ENCODE results near the gene TMCC3.
A peak's percentile ranks its signal among the peaks of the same experiment; 100 is the strongest.
"Not testable (repeated sequence)": the region's sequence is repeated elsewhere in the genome, so short reads cannot be mapped to it uniquely, and the experiment has no call there.

TMCC3 gene, protein sequence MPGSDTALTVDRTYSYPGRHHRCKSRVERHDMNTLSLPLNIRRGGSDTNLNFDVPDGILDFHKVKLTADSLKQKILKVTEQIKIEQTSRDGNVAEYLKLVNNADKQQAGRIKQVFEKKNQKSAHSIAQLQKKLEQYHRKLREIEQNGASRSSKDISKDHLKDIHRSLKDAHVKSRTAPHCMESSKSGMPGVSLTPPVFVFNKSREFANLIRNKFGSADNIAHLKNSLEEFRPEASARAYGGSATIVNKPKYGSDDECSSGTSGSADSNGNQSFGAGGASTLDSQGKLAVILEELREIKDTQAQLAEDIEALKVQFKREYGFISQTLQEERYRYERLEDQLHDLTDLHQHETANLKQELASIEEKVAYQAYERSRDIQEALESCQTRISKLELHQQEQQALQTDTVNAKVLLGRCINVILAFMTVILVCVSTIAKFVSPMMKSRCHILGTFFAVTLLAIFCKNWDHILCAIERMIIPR

DNA sequence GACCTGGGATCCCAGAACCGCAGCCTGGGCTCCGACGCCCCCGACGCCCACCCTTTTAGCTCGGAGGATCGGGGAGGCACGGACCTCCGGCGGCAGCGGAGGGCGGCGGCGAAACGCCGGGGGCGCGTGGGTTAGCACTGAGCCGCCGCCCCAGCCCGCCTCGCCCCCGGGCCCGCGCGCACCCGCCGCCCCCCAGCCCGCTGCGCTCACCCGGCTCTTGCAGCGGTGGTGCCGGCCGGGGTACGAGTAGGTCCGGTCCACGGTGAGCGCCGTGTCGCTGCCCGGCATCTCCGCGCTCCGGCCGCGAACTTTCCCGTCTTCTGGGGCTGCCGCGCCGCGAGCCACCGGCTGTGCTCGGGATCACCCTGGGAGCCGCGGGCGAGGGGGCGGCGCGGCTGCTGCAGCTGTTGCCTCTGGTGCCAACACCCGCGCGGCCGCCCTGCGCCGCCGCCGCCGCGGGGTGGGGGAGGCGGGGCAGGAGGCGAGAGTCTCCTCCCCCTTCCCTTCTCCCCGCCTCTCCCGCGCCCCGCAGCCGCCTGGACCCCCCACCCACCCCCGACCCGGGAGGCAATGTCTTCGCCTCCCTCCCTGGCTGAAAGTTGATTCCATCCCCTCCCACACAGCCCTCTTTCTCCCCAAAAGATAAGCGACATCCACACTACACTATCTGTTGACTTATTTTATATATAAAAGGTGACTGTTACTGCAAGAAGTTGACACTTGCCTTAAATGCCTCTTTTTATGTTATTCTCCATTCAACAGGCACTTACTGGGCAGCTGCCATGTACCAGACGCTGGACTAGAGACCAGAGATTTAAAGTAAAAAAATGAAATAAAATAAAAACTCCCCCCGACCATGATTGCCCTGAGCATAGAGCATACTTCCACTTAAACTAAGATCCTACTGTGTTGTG, at the start of gene TMCC3:
Gene TMCC3 (minus strand): TSS at position 415 of the 914 bp plus-strand sequence. CDS start 127 bp downstream, at position 288.
- DNase-seq, result peak; percentile 68

DNA sequence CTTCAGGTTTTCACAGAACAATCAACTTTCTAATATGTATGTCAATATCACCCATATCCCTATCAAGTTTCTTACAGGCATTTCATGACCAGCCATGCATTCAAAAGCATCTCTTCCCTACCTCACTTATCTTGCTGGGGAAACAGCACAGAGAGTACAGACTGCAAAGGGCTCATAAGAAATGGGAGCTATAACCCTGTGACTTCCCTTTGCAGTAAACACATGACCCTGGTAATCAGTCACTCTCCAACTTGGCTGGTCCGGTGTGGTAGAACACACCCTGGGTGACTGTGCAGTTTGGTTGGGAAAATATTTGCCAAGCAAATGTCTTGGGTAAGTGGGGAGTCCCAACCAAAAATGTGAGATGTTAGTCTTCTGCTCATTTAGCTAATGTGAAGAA, 49.4 kb upstream of the TMCC3 start:
- no peak for DNase-seq

DNA sequence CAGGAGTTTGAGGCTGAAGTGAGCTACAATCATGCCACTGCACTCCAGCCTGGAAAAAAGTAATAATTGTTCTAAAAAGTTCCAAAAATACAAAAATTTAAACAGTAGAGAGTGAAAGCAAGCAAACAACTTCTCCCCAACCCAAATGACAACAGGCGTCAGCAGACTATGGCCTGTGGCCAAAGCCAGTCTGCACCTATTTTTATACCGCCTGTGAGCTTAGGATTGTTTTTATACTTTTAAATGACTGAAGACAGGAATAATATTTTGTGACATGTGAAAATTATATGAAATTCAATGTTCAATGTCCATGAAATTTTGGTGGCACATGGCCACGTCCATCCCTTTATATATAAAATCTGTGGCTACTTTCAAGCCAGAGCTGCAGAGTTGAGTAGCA, 48.2 kb upstream of the TMCC3 start:
- no peak for DNase-seq

DNA sequence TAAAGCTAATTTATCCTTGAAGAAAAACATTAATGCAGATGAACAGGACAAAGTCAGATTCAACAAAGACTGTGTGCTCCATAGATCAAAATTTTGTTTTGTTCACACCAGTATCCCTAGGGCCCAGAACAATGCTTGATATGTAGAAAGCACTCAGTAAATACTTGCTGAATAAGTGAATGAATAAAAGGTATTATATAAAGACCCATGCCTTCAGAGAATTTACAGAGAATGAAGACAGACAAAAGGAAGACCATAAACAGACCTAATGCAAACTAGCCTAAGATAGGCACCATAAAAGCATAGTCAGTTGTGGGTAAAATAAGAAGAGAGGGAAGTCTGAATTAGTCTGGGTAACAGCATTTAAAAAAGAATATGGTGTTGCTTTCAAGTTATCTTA, 47.3 kb upstream of the TMCC3 start:
- DNase-seq, result no peak

DNA sequence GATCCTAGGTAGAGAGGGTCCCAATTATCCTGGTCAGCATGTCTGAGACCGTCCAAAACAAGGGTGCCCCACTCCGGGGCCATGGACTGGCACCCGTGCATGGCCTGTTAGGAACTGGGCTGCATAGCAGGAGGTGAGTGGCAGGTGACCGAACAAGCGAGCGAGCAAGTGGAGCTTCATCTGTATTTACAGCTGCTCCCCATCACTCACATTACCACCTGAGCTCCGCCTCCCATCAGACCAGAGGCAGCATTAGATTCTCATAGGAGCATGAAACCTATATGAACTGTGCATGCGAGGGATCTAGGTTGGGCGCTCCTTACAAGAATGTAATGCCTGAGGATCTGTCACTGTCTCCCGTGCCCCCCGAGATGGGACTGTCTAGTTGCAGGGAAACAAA, 44.4 kb upstream of the TMCC3 start:
- no peak for DNase-seq

DNA sequence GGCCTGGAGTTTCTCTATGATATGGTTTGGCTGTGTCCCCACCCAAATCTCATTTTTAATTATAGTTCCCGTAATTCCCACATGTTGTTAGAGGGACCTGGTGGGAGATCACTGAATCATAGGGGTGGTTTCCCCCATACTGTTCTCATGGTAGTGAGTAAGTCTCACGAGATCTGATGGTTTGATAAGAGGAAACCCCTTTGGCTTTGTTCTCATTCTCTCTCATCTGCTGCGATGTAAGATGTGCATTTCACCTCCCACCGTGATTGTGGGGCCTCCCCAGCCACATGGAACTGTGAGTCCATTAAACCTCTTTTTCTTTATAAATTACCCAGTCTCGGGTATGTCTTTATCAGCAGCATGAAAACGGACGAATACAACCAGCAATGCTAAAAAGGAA, 42.5 kb upstream of the TMCC3 start:
- not testable (repeated sequence) for DNase-seq

DNA sequence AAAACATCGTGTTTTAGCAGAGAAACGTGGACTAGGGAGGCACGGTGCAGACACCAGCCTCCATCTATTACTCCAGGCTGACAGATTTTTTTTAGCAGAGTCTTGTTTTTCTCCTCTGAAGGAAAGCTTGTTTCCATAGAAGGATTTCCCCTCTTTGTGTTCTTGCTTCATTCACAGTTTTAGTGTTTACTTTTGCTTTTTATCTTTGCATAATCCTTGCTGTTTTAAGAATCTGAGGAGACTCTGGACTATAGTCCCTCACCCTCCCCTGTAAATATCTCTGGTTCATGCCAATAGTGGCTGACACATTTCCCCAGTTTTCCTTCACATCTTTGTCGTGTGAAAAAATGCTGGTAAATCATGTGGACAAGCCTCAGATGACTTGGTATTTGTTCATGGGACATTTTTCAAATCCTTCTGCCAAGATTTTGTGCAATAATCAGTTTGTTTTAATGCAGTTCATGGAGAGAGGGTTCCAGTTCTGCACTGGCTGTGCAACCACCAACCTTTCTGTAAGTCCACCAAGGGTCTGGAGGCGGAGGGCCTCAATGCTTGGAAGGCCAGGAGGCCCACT, 39.9 kb upstream of the TMCC3 start:
- no peak for DNase-seq

DNA sequence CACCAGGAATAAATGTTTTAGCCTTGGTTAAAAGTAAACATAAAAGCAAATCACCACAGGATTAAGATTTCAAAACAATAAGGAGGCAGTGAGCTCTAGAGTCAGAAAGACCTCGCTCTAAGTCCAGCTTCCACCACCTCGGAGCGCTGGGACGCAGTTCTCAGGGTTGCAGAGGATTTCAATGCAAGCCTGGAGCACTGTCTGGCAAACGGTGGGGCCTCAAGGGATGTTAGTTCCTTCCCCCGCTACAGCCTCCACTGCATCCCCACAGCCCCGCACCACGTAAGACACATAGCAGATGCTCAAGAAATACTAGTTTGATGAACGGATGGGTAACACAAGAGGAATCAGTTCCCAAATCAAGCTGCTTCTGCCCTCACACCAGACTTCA, 39.3 kb upstream of the TMCC3 start:
- no peak for DNase-seq

DNA sequence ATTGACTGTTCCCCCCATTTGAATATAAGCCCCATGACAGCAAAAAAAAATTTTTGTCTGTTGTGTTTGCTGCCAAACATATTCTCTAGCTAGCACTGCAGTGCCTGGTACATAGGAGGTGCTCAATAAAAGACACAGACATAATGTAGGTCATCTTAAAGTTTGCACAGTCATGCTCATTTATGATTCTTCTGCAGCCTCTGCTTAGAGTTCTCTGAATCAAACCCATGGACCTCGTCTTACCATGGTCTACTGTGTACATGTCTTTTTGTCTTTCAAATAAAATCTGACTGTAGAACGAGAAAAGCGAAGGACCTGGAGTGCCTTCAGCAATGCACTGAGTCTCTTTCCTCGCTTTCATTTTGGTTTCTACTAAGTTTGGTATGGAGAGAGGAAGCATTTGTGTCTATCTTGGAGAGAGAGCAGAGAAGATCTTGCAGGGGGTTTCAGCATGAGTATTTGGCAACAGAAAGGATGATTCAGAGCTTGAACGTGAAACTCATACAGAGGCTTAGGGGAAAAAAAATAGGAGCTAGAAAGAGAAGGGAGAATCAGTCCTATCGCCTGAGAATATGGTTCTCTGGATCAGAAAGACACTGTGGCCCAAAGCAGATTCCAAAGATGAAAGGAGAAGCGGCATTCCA, 38.8 kb upstream of the TMCC3 start:
- DNase-seq, result no peak

DNA sequence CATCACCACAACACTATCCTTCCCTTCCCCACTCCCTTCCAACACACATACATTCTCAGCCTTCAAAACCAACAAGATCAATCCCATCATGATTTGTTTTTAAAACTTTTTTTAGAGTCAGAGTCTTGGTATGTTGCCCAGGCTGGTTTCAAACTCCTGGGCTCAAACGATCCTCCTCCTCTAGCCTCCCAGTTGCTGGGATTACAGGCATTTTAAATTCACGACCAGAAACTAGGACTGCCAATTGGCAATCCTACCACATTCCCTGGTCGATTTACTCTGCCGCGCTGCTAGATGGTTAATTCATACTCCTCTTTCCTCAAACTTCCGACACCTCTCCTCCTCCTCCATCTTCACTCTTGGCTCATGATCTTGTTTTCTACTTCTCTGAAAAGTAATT, 37.5 kb upstream of the TMCC3 start:
- DNase-seq, result no peak

DNA sequence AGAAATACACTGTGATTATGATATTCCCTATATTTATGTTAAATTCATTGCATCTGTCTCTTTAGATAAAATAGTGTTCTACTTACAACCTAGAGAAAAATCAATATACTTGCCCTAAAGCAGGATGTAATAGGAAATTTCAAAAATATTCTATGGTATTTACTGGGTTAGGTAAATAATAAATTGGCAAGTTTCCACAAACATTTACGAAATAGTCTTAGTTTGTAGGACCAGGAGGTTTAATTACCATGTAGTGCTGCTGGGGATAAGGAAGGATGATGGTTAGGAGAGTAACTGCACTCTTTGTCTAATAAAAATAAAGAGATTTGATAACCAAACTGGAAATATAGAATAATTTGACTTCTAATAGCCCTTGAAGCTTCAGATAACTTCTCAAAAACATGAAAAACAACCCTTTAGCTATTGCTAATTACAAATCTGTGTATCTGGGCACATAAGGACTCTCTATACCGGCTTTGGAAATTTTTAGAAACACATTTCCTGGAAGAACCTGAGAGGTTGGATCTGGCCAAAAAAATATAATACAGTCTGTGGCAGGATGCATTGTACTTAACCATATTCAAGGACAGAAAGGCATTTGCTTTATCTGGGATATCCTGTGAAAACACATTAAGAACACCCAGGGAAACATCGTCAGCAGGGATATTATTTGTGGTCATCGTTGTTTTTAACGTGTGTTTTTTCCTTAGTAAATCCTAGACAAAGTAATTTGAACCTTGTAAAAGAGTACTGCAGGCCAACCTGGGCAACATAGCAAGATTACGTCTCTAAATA, 36.7 kb upstream of the TMCC3 start:
- no peak for DNase-seq

DNA sequence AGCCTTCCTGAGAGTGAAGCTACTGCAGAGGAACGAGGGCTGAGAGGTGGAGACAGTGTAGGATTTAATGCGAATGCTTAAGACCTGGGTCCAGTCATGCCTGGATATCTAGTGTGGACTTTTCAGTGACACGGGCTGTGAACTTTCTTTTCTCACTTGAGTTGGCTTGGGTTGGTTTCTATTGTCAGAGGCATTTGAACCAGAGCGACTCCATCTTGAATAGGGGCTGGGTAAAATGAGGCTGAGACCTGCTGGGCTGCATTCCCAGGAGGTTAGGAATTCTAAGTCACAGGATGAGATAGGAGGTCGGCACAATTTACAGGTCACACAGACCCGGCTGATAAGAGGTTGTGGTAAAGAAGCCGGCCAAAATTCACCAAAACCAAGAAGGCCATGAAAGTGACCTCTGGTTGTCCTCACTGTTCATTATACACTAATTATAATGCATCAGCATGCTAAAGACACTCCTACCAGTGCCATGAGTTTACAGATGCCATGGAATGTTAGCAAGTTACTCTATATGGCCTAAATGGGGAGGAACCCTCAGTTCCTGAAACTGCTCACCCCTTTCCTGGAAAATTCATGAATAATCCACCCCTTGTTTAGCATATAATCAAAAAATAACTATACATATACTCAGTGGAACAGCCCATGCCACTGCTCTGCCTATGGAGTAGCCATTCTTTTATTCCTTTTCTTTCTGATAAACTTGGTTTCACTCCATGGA, 34.2 kb upstream of the TMCC3 start:
- DNase-seq, result no peak

DNA sequence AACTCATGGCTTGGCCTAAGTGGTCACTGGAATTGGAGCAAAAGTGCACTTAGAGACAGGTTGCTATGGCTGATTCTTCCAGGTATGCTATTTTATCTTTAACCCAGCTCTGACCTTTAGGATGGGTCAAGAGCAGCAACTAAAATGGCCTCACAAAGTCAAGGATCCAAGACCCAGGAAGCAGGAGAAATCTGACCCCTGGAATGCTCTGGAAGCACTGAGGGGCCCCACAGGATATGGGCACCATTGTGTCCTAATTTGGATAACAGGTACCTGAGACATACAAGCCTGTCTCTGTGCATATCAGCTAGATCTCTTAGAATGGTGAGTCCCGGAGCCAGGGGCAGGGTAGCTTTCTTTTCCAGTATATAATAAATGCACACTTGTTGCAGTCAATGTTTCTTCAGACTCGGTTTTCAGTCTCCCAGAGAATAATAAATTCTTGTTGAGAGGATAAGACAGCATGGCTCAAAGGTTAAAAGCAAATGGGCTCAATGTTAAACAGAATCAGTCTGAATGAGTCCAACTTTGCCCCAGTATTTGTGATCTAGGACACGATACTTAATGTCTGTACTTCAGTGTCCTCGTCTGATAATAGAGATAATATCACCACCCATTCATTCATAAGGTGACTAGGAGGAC, 29.3 kb upstream of the TMCC3 start:
- DNase-seq, result no peak

DNA sequence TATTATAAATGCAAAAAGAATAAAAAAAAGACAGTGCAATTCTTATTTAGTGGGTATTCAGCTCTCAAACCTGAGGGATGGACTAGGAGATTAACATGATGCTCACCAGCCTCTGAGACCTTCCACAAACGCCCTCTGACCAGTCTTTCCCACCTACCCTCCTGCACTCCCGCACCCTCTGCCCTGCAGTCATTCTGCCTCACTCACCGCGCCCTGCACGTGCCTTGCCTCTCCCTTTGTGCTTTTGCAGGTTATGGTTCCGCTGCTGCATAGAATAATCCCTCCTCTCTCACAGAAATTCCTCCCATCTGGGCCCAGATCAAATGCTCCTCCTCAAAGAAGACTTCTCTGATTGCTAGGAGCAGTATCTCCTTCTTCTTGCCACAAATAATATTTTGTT, 28.5 kb upstream of the TMCC3 start:
- DNase-seq, result no peak

DNA sequence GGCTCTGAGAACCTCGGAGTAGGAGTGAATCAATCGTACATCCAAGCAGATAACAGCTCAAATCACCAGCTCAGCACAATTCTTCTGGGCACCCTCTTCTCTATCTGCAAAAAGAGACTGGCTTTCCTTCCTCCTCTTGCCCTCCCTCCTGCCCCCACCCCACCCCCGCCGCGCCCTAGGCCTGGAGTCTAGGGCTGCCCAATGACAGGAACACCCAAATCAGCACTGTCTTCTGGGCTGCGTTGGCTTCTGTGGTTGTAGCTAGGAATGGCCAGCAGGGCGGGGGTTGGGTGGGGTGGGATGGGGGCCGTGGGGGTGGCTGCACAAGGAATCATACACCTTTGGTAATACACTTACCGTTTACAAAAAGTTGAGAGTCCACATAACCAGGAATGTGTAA, 28.0 kb upstream of the TMCC3 start:
- no peak for DNase-seq

DNA sequence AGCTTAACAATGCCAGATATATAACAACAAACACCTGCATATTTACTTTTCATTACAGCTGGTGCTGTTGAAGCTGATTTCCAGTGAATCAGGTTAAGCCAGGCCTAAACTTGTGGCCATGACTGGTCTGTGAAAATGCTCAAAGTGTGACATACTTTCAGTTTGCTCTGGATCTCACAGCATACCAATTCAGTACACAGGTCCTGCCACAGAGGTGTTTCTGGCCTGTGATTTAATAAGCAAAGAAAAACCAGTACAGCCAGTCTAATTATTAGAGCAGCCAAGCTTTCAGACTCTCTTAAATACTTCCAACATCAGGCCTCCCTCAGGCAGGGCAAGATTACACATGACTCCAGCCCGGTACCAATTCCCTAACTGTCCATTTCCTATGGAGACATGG, 27.4 kb upstream of the TMCC3 start:
- DNase-seq, result no peak

DNA sequence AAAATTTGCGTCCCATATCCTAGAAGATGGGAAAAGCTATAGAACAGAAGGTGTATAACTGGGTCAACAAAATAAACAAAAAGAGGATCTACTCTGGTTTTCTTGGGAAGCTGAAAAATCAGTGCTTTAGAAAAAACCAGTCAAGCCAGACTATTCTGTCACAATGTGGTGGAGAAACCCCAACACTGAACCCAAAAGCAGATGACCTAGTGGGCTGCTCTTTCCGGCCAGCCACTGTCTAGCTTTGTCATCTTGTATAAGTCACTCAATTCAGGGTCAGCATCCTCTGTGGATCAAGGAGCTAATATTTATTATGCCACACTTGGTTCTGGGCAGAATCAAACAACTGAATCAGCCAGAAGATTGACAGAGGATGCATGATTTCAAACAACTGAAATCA, 26.6 kb upstream of the TMCC3 start:
- no peak for DNase-seq

DNA sequence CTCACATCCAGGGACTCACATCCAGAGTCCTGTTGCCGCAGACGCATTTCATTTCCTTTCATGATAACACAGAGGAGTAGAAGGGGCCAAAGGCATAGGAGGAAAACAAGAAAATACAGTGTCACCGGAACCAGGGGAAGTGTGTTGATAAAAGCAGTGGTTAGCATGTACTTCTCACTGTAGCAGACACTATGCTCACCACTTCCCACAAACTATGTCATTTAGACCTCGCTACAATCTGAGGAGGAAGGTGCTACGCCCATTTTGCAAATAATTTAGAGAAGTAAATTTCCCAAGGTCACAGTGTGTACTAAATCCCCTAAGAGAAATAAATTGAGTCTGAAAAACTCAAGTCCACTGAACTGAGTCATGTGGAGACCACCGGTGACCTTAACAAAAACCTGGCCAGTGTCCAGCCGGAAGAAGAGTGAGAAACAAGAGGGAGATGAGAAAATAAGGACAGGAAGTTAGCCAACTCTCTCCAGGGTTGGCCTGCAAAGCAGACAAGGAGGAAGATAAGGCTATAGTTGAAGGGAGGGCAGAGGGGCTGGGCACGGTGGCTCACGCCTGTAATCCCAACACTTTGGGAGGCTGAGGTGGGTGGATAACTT, 25.8 kb upstream of the TMCC3 start:
- DNase-seq, result no peak

DNA sequence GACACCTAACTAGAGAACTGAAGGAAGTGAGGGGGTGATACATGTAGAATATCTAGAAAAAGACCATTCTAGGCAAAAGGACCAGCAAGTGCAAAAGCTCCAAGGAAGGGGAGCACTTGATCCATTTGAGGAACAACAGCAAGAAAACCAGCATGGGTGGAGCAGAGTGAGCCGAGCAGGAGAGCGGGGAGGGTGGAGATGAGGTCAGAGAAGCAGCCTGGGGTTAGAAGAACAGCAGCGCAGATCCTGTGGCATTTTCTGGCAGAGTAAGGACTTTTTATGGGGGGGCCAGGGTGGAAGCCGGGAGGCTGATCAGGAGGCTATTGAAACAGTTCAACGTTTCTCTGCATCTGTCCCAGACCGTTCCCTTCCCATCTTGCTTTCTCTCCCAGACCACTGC, 24.5 kb upstream of the TMCC3 start:
- DNase-seq, result no peak

DNA sequence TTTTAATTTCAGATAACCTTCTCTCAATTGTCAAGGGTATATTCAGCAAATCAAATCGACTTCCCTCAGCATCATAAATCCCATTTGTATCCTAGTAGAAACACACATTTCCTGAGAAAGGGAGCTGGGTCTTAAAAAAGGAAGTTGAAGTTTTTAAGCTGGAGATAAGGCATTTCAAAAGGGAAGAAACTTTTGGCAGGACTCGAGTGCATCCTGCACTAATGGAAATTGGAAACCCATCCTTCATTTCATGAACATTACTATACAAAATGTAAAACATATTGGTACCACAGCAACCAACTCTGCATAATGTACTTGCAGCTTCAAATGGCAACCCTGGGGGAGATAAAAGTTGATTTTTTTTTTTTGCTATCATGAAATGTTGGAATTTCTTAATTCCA, 23.7 kb upstream of the TMCC3 start:
- no peak for DNase-seq

DNA sequence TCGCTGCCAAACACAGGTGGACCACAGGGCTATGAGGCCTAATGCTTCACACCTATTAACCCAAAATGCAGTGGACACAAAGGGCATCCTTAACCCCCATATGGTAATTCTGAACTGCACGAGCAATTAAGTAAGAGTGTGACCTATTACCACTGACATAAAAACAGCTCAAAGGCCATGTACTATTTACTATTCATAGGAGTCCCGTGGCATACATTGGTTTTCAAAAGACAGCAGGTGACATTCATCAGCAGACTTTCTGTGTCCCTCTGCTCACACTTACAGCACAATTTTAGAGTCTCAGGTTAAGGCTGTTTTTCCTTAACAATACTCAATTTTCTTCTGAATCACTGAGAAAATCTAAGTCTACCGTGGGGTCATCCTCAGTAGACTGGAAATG, 23.1 kb upstream of the TMCC3 start:
- no peak for DNase-seq

Data from retina (tissue), 1 donor.